Measurements from ENCODE around the gene GNG8.
"Not testable (repeated sequence)": the region's sequence is repeated elsewhere in the genome, so short reads cannot be mapped to it uniquely, and the experiment has no call there.

GNG8 gene

GRCh38 chr19:46646402-46646801 is 10.4 kb upstream of the GNG8 start:
- DNase-seq (ENCODE audit: low read depth) = no peak

- no peak for DNase-seq (ENCODE audit: low read depth)
Observed at GRCh38 chr19:46644720-46645119, 8.7 kb upstream of the GNG8 start.

- DNase-seq (ENCODE audit: low read depth) = no peak
Observed at GRCh38 chr19:46640656-46641055, 4.7 kb upstream of the GNG8 start.

GRCh38 chr19:46639358-46640182 is 3.6 kb upstream of the GNG8 start:
- DNase-seq (ENCODE audit: low read depth) = peak; percentile 72

DNA sequence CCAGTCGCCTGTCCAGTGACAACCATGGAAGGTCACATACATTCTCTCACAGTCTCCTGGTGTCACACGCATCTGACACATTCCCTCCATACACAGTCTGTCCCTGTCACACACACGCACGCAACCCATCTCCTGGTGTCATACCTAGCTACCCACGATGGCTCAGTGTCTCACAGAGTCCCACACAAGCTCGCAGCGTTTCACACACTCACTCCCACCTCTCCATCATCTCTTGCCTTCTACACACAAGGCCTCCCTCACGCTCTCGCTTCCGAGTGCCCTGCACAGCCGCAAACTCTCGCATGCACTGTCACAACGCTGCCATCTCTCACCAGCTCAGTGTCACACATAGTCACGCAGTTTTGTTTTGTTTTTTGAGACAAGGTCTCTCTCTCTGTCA is 1.2 kb upstream of the GNG8 start:
- no peak for DNase-seq (ENCODE audit: low read depth)

DNA sequence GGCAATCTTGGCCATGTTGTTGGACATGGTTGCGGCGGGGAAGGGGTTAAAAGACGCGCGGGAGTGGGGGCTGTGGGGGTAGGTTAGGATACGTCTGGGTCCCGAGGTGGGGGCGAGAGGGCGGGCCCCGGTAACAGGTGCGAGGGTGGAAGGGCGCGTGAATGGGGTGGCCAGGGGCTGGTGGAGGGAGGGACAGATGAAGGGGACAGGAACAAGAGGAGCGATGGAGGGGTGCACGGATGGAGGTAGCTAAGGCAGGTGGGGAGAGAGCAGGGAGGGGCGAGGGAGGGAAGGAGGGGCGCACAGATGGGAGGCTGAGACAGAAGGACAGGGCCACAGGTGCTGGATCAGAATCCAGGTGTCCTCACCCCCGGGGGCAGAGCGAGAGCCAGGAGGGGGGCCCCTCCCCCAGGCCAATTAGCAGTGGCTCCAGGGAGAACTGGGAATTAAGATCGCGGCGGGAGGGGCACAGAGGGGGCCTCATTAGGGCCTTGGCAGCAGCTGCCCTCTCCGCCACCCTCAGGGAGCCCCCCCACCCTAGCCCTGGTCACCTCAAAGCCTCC is 1.3 kb downstream of the GNG8 start:
- no peak for DNase-seq (ENCODE audit: low read depth)

GRCh38 chr19:46634045-46634655 is 1.9 kb downstream of the GNG8 start:
- peak; percentile 54 for DNase-seq (ENCODE audit: low read depth)

GRCh38 chr19:46633130-46633529 is 2.9 kb downstream of the GNG8 start:
- no peak for DNase-seq (ENCODE audit: low read depth)

DNA sequence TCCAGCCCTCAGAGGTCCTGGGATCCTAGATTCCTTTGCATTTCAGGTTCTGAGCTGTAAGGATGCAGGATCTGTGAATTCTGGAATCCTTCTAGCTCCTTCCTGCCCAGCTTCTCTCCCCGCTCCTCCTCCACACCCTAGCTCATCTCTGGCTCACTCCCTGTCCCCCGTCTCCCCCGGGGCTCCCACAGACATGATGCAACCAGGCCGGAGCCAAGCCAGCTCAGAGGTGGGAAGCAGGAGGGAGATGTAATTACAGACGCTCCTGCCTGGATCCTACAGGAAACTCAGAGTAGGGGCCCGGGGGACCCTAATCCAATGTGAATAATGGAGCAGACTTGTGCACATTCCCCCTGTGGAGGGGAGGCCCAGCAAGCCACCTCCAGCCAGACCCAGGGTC is 4.5 kb downstream of the GNG8 start:
- DNase-seq (ENCODE audit: low read depth) = peak; percentile 67

DNA sequence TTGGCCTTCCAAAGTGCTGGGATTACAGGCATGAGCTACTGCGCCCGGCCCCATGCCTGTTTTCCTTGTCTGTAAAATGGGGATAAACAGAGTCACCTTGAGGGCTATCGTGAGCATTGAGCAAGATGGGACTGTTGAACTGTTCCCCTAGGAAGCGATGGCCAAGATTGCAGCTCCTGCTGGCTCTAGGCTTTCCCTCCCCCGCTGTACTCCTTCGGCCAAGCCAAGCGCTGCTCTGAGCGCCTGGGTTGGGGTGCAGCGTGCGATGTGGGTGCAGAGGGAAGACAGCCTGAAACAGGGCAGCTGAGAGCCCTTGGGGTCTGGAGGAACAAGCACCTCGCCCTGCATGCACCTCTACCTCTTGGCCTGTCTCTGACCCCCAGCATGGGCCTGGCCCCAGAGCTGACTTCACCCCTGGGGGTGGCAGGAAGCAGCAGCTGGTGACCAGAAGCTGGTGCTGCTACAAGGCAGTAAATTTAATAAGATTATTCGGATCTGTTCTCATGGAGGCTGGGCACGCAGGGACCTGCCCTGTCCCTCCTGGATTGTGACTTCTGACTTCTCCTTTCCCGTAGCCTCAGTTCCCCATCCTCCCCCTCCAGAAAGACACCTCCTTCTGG is 5.3 kb downstream of the GNG8 start:
- no peak for DNase-seq (ENCODE audit: low read depth)

- DNase-seq (ENCODE audit: low read depth) = no peak
Observed at GRCh38 chr19:46629546-46630025, 6.4 kb downstream of the GNG8 start.

DNA sequence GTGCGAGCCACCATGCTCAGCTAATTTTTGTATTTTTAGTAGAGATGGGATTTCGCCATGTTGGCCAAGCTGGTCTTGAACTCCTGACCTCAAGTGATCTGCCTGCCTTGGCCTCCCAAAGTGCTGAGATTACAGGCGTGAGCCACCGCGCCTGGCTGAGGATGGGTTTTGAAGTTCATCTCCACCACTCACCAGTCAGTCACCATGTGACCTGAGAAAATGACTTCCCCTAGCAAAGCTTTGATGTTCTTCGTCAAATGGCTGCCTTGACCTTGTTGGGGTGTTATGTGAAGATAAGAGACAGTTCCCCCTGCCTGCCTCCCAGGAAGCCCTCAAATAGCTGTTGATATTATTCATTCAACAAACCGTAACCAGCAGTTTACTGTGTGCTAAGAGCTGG is 7.0 kb downstream of the GNG8 start:
- not testable (repeated sequence) for DNase-seq (ENCODE audit: low read depth)

DNA sequence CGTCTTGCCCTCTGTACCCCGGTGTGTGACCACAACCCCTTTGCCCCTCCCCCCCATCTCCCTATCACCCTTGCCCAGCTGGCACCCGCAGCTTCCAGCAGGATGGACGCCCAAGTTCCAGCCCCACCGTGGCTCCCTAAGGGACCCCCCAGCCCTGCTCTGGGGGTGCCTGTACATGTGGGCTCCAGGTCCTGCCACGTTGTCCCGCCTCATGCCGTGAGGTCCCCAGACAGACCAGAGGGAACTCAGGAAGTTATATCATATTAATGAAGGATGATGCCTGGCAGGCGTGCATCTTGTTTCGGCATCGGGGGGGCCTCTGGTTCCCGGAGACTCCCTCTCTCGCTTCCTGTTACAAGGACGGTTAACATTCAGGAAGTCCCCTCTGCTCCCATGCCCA is 9.6 kb downstream of the GNG8 start:
- no peak for DNase-seq (ENCODE audit: low read depth)

DNA sequence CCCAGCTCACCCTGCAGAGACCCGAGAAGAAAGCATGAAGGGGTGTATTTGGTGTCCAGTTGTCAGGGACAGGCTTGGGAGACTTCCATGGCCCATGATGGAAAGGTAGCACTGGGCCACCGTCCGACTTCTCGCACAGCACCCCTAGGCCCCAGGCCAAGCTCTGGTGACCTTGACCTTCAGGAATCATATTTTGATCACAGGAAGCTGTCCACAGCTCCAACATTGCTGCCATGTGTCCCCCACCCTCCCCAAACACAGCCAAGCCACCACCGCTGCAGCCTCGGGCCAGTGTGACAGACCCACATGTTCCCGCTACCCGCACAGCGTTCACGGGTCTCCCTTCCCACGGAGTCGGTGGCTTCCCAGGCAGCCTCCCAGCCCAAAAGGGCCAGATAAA is 10.3 kb downstream of the GNG8 start:
- DNase-seq (ENCODE audit: low read depth) = no peak

DNA sequence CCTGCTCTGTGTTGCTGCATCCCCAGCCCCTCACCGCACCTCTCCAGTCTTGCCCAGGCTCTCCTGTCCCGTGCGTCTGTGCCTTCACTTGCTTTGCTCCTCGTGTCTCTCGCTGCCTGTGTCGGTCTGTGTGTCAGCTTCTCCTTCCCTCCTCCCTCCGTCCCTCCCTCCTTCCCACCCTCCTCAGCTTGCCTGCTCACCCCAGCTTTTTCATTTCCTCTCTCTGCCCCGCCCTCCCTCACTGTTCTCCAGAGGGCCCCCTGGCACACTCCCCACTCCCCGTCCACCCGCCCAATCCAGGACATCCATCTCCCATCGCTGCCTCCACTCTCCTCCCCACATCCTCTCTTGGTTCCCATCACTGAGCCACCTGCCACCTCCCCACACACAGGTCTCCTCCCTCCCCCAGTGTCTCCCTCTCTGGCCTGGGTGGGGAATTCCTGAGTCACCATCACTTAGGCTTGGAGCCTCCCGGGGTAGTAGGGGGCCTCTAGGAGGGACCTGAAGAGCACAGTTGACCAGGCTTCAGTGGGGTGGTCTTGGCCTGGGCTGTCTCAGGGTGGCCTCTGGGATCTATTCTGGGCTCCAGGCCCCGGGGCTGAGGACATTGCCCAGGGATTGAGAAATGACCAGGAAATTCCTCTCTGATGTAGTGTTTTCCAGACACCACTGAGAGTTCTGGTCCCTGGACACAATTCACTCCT is 10.9 kb downstream of the GNG8 start, which contains the start of gene PTGIR:
PTGIR (minus strand) TSS at position 132 of the 704 bp plus-strand sequence. CDS start 864 bp downstream, outside the sequence.
- peak; percentile 81 for DNase-seq (ENCODE audit: low read depth)

DNA sequence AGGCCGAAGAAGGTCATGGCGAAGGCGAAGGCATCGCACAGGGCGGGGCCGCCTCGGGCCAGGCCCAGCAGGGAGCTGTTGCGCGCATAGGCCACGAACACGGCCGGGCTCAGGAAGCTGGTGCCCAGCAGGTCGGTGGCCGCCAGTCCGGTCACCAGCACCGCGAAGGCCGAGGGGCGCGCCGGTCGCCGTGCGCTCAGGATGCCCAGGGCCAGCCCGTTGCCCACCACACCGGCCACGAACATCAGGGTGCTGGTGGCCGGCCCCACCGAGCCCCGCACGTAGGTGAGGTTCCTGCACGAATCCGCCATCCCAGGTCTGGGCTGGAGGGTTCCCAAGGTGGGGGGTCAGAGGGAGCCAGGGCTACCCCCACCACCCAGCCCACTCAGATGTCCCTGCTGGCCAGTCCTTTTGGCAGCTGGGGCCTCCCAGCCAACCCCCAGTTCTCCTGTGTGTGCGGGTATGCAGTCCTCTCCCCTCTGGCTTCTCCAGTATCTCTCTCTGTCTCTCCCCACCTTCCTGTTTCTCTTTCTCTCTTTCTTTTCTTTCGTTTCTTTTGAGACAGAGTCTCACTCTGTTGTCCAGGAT is 12.0 kb downstream of the GNG8 start:
- no peak for DNase-seq (ENCODE audit: low read depth)

DNA sequence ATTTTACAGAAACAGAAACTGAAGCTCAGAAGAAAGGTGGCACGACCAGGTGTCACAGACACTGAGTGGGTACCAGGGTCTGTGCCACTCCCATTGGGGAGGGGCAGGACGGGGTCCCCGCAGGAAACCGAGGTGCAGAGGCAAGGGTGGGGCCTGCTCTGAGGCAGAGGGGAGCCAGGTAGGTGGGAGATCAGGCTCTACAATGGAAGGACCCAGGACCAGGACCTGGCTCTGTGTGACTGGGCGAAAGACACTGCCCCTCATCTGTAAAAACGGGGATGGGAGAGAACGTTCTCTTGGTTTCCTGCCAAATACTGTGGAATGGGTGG is 13.9 kb downstream of the GNG8 start:
- no peak for DNase-seq (ENCODE audit: low read depth)

DNA sequence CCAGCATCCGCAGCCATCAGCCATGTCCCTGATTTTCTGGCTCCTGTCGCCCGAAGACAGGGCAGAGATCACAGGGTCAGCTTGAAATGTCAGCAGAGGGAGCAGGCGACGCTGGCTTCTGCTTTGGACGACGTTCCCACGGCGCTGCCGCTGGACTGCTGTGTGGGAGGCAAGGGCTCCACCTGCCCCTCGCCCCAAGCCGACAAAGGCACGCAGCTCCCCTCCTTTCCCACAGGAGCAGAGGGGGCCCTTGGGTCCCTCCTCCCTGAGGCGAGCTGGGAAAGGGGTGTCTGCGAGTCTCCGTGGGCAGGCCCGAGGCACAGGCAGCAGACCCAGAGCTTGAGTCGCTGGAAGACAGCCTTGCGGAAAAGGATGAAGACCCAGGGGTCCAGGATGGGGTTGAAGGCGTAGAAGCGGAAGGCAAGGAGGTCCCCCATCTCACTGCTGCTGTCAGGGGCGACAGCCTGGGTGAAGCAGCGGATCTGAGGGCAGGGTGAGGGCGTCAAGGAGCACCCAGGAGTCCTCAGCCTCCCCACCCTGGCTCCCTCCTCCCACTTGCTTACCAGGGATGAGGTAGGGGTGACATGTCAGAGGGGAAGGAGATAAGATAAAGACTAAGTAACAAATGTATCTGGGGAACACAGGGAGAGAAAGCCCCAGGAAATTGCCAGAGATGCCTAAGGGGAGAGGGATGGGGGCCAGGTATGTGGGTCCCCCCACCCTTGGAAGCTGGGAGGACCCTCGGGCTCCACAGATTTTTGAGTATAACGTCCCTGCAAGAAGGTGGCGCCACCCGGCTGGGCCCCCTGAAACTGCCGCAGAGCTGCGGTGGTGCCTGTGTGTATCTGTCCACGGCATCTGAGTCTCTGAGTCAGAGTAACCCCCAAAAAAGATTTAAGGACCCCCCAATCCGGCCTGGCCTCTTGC is 14.5 kb downstream of the GNG8 start:
- DNase-seq (ENCODE audit: low read depth) = no peak

- DNase-seq (ENCODE audit: low read depth) = no peak
Observed at GRCh38 chr19:46620716-46621115, 15.3 kb downstream of the GNG8 start.

DNA sequence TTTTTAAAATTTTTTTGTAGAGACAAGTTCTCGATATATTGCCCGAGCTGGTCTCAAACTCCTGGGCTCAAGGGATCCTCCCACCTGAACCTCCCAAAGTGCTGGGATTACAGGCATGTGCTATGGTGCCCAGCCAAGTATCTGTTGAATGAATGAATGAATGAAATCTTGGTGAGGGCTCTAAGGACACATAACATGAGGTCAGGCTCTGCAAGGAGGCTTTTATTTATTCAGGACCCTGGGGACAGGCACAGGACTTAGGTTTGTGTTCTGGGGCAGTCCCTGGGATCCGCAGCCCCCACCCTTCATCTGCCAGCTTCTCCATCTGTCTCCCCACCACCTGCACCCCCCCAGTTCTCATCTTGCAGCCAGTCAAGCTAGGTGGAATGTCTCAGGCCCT is 15.7 kb downstream of the GNG8 start:
- no peak for DNase-seq (ENCODE audit: low read depth)
